HG02943 (cell line): ENCODE data around the gene FRAT1.

Experiments used
- ATAC-seq: cut with Tn5 transposase; IDR thresholded peaks from one replicate; pipeline ENCODE4 v1.9.1; 2021; ENCODE audit warnings: mild to moderate bottlenecking, low read depth, moderate library complexity; ENCODE audit not compliant: unreplicated experiment

Gene FRAT1

GRCh38 chr10:97307866-97308780, 10.9 kb upstream of the FRAT1 start:
- no peak for ATAC-seq

- ATAC-seq = no peak
Measured at GRCh38 chr10:97311111-97311626, 7.9 kb upstream of the FRAT1 start.

GRCh38 chr10:97312897-97313296, 6.2 kb upstream of the FRAT1 start:
- no peak for ATAC-seq

GRCh38 chr10:97314671-97315070, 4.4 kb upstream of the FRAT1 start:
- no peak for ATAC-seq

GRCh38 chr10:97319671-97320479, 804 bp downstream of the FRAT1 start:
- no peak for ATAC-seq

GRCh38 chr10:97320480-97321031, 1.5 kb downstream of the FRAT1 start:
- no peak for ATAC-seq

- ATAC-seq = no peak
Measured at GRCh38 chr10:97321032-97321803, 2.1 kb downstream of the FRAT1 start.

- ATAC-seq = no peak
Measured at GRCh38 chr10:97321804-97322190, 2.7 kb downstream of the FRAT1 start.

GRCh38 chr10:97323501-97323900, 4.4 kb downstream of the FRAT1 start:
- no peak for ATAC-seq

- ATAC-seq = no peak
Measured at GRCh38 chr10:97325754-97326153, 6.7 kb downstream of the FRAT1 start.

GRCh38 chr10:97327348-97328294, 8.6 kb downstream of the FRAT1 start:
- ATAC-seq = no peak

GRCh38 chr10:97328646-97329453, 9.8 kb downstream of the FRAT1 start:
- no peak for ATAC-seq

GRCh38 chr10:97329766-97330165, 10.7 kb downstream of the FRAT1 start:
- no peak for ATAC-seq

GRCh38 chr10:97331153-97331703, 12.2 kb downstream of the FRAT1 start:
- no peak for ATAC-seq

- ATAC-seq = no peak
Measured at GRCh38 chr10:97332591-97333350, 13.7 kb downstream of the FRAT1 start.

GRCh38 chr10:97333351-97333600, 14.2 kb downstream of the FRAT1 start:
- no peak for ATAC-seq

- peak; percentile 21 for ATAC-seq
Measured at GRCh38 chr10:97333601-97334369, 14.7 kb downstream of the FRAT1 start.
